Astrocyte of the cerebellum (primary cell): ENCODE results near the gene AADAT.

ENCODE experiments used
- DNase-seq: peaks from one replicate; pipeline ENCODE4 v3.0.0-alpha.2; 2011; ENCODE audit warnings: low read depth
- H3K4me3 ChIP-seq: 2 replicates; pipeline ENCODE4 v1.5.1; 2011; ENCODE audit warnings: mild to moderate bottlenecking, low read depth, low read length, moderate library complexity
- in situ Hi-C: cut with HindIII; loops from 2 replicates; pipeline ENCODE4 v1.10.0; 2017; ENCODE audit warnings: low sequenced_read_pairs
- TF ChIP-seq, protein P1 (sequence below): IDR thresholded peaks from 2 replicates; pipeline ENCODE4 v1.5.1; 2012; ENCODE audit warnings: low read length, low read depth, moderate library complexity, mild to moderate bottlenecking; ENCODE audit errors: missing control alignments

The AADAT gene

DNA sequence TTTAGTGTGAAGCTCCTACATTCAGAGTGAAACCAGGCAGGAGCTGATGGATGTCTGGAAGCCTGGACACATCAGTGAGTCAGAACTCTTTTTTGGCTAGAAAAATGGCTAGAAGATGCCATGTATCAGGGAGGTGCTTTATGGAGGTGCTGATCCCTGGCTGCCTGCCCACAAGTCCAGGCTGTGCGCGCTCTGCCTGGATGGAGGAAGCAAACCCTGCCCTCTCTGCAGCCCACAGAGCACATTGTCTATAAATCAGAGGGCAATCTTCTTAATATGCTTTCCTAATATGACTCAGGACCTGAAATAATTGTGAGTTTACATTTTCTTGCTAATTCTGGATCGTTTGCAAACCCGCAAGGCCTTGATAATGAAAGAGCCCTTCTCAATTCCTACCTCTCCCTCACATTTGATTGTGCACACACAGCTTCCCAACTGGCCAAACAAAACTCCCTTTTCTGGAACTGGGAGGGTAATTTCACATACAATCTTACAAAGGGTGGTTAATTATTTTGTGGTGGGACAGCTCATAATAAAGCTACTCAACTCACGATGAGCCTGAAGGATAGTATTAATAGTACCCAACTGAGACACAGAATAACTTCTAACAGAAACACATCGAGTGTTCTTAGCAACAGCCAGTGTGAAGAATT is 75.3 kb downstream of the AADAT start:
- TF ChIP-seq, protein P1, sequence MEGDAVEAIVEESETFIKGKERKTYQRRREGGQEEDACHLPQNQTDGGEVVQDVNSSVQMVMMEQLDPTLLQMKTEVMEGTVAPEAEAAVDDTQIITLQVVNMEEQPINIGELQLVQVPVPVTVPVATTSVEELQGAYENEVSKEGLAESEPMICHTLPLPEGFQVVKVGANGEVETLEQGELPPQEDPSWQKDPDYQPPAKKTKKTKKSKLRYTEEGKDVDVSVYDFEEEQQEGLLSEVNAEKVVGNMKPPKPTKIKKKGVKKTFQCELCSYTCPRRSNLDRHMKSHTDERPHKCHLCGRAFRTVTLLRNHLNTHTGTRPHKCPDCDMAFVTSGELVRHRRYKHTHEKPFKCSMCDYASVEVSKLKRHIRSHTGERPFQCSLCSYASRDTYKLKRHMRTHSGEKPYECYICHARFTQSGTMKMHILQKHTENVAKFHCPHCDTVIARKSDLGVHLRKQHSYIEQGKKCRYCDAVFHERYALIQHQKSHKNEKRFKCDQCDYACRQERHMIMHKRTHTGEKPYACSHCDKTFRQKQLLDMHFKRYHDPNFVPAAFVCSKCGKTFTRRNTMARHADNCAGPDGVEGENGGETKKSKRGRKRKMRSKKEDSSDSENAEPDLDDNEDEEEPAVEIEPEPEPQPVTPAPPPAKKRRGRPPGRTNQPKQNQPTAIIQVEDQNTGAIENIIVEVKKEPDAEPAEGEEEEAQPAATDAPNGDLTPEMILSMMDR: no peak
- in situ Hi-C loops: no loop called here
- DNase-seq: peak; percentile 70
- no peak overlapping the region for H3K4me3 ChIP-seq

DNA sequence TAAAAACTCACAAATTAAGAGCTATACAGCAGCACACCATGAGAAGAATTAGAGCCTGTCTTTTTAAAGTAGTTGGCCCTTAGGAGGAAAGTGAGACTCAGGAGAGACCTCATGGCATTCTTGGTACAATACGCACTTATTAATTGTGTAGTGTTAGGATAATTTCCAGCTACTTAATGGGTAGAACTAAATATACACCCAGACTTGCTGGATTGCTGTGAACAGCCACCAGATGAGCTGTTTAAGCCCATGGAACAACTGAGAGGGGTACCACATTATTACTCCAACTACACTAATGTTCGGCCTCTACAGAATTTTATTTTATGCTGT is 77.2 kb downstream of the AADAT start:
- no peak overlapping the region for H3K4me3 ChIP-seq
- no peak for DNase-seq
- in situ Hi-C loops: no loop called here
- TF ChIP-seq, protein P1: no peak

DNA sequence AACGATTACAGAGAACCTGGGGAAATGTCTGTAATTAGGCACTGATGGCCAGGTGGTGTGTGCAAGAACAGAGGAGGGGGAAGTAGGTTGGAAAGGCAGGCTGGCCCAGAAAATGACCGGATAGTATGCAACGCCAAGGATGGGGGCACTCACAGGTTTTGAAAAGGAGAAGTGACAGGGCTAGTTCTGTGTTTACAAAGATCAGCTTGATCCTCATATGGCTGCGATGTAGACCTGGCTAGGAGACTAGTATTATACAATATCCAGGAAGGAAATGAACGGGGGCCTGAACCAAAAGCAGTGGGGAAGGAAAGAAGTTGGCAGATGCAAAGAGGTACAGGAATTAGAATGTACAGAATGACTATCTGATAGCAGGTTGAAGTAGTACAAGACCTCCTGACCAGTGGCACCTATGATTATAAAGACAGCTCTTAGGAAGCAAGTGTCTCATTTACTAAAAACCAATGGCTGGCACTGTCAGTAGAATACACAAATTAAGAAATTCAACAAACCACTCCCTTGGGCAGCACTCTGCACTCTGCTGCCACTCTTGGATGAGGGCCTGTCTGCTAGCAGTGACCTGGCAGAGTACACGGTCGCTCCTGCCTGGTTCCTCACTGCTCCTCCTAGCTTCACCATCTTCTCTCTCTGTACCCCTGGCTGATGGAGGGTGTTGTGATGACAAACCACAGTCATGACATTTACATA is 77.7 kb downstream of the AADAT start:
- no peak for DNase-seq
- TF ChIP-seq, protein P1: no peak
- in situ Hi-C loops: no loop called here
- H3K4me3 ChIP-seq: no peak overlapping the region
